HepG2 (cell line): ENCODE data around the gene RMND5A.

Experiments
- AGO2 ChIP-seq: fragments of 200-400 bp; formaldehyde crosslinking; optimal IDR thresholded peaks from 2 replicates; pipeline ENCODE3; 2017; ENCODE audit warnings: mild to moderate bottlenecking, low read depth, low read length, moderate library complexity
- HNRNPH1 ChIP-seq: fragments of 200-400 bp; formaldehyde crosslinking; optimal IDR thresholded peaks from 2 replicates; pipeline ENCODE3; 2017; ENCODE audit warnings: mild to moderate bottlenecking, low read depth, low read length
- HOXA7 ChIP-seq: sonication (generic); formaldehyde crosslinking; IDR thresholded peaks from 2 replicates; pipeline ENCODE4 v1.8.1; 2022; ENCODE audit warnings: mild to moderate bottlenecking, missing genetic modification reagents, moderate library complexity
- MAFG ChIP-seq: sonication (generic); formaldehyde crosslinking; IDR thresholded peaks from 2 replicates; pipeline ENCODE4 v1.5.1; 2020; ENCODE audit warnings: mild to moderate bottlenecking, missing genetic modification reagents
- TBX3 ChIP-seq: fragments of 450-650 bp; IDR thresholded peaks from 2 replicates; pipeline ENCODE4 v1.6.1; 2017; ENCODE audit warnings: antibody characterized with exemption, mild to moderate bottlenecking, inconsistent platforms, borderline replicate concordance
- ZNF251 ChIP-seq: sonication (generic); formaldehyde crosslinking; IDR thresholded peaks from 2 replicates; pipeline ENCODE4 v1.9.0; 2021; ENCODE audit warnings: mild to moderate bottlenecking, missing genetic modification reagents
- TF ChIP-seq, protein P1 (sequence below): sonication (generic); formaldehyde crosslinking; IDR thresholded peaks from 2 replicates; pipeline ENCODE4 v1.5.0; 2020; ENCODE audit warnings: mild to moderate bottlenecking, missing genetic modification reagents, moderate library complexity
- TF ChIP-seq, protein P2 (sequence below): sonication (generic); formaldehyde crosslinking; IDR thresholded peaks from 2 replicates; pipeline ENCODE4 v1.8.0; 2022; ENCODE audit warnings: mild to moderate bottlenecking, missing genetic modification reagents
- TF ChIP-seq, protein P3 (sequence below): sonication (generic); formaldehyde crosslinking; conservative IDR thresholded peaks from 2 replicates; pipeline ENCODE4 v1.4.0; 2020; ENCODE audit warnings: missing genetic modification reagents
- TF ChIP-seq, protein P4 (sequence below): fragments of 450-650 bp; IDR thresholded peaks from 2 replicates; pipeline ENCODE4 v1.6.1; 2016
- TF ChIP-seq, protein P5 (sequence below): sonication (generic); formaldehyde crosslinking; conservative IDR thresholded peaks from 2 replicates; pipeline ENCODE4 v1.4.0; 2020; ENCODE audit warnings: missing genetic modification reagents

DNA sequence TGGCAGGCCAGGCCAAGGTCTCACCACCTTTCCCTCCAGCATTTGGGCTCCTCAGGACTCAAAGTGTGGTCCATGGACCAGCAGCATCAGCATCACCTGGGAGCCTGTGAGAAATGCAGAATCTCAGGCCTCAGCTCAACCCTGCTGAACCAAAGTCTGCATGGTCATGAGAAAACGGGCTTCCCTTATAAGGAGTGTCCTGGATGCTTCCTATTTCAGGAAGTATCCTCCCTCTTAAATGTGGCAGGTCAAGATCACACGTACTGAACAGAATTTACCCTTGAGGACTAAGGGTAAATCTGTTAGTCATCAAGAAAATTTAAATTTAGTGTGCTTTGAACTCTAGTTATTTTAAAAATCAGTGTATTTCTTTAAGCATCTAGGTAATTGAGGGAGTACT lies 58.9 kb downstream of the RMND5A start:
- TF ChIP-seq, protein P1, sequence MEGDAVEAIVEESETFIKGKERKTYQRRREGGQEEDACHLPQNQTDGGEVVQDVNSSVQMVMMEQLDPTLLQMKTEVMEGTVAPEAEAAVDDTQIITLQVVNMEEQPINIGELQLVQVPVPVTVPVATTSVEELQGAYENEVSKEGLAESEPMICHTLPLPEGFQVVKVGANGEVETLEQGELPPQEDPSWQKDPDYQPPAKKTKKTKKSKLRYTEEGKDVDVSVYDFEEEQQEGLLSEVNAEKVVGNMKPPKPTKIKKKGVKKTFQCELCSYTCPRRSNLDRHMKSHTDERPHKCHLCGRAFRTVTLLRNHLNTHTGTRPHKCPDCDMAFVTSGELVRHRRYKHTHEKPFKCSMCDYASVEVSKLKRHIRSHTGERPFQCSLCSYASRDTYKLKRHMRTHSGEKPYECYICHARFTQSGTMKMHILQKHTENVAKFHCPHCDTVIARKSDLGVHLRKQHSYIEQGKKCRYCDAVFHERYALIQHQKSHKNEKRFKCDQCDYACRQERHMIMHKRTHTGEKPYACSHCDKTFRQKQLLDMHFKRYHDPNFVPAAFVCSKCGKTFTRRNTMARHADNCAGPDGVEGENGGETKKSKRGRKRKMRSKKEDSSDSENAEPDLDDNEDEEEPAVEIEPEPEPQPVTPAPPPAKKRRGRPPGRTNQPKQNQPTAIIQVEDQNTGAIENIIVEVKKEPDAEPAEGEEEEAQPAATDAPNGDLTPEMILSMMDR (CRISPR knock-in tag) = no peak
- TF ChIP-seq MAFG (no peak), TBX3 (no peak), HNRNPH1 (no peak), ZNF251 (CRISPR knock-in tag) (no peak), AGO2 (no peak), HOXA7 (CRISPR knock-in tag) (no peak)
- TF ChIP-seq, protein P2, sequence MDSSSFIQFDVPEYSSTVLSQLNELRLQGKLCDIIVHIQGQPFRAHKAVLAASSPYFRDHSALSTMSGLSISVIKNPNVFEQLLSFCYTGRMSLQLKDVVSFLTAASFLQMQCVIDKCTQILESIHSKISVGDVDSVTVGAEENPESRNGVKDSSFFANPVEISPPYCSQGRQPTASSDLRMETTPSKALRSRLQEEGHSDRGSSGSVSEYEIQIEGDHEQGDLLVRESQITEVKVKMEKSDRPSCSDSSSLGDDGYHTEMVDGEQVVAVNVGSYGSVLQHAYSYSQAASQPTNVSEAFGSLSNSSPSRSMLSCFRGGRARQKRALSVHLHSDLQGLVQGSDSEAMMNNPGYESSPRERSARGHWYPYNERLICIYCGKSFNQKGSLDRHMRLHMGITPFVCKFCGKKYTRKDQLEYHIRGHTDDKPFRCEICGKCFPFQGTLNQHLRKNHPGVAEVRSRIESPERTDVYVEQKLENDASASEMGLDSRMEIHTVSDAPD (CRISPR knock-in tag) = no peak
- TF ChIP-seq, protein P3, sequence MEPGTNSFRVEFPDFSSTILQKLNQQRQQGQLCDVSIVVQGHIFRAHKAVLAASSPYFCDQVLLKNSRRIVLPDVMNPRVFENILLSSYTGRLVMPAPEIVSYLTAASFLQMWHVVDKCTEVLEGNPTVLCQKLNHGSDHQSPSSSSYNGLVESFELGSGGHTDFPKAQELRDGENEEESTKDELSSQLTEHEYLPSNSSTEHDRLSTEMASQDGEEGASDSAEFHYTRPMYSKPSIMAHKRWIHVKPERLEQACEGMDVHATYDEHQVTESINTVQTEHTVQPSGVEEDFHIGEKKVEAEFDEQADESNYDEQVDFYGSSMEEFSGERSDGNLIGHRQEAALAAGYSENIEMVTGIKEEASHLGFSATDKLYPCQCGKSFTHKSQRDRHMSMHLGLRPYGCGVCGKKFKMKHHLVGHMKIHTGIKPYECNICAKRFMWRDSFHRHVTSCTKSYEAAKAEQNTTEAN (CRISPR knock-in tag) = no peak
- TF ChIP-seq, protein P4, sequence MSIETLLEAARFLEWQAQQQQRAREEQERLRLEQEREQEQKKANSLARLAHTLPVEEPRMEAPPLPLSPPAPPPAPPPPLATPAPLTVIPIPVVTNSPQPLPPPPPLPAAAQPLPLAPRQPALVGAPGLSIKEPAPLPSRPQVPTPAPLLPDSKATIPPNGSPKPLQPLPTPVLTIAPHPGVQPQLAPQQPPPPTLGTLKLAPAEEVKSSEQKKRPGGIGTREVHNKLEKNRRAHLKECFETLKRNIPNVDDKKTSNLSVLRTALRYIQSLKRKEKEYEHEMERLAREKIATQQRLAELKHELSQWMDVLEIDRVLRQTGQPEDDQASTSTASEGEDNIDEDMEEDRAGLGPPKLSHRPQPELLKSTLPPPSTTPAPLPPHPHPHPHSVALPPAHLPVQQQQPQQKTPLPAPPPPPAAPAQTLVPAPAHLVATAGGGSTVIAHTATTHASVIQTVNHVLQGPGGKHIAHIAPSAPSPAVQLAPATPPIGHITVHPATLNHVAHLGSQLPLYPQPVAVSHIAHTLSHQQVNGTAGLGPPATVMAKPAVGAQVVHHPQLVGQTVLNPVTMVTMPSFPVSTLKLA = no peak
- TF ChIP-seq, protein P5, sequence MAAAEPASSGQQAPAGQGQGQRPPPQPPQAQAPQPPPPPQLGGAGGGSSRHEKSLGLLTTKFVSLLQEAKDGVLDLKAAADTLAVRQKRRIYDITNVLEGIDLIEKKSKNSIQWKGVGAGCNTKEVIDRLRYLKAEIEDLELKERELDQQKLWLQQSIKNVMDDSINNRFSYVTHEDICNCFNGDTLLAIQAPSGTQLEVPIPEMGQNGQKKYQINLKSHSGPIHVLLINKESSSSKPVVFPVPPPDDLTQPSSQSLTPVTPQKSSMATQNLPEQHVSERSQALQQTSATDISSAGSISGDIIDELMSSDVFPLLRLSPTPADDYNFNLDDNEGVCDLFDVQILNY (CRISPR knock-in tag) = no peak
